ENCODE measurements around the gene COL4A1.

Gene COL4A1

GRCh38 chr13:110343241-110343865 lies 36.4 kb upstream of the COL4A1 start:
- H3K4me3 ChIP-seq (ENCODE audit: low read length): no peak overlapping the region
- DNase-seq (ENCODE audit: low read depth, low spot score): no peak

GRCh38 chr13:110342474-110342873 lies 35.5 kb upstream of the COL4A1 start:
- no peak for DNase-seq (ENCODE audit: low read depth, low spot score)
- H3K4me3 ChIP-seq (ENCODE audit: low read length): no peak overlapping the region

GRCh38 chr13:110341445-110342244 lies 34.7 kb upstream of the COL4A1 start:
- H3K4me3 ChIP-seq (ENCODE audit: low read length): no peak overlapping the region
- DNase-seq (ENCODE audit: low read depth, low spot score): no peak

GRCh38 chr13:110340812-110341444 lies 34.0 kb upstream of the COL4A1 start:
- no peak for DNase-seq (ENCODE audit: low read depth, low spot score)
- H3K4me3 ChIP-seq (ENCODE audit: low read length): no peak overlapping the region

GRCh38 chr13:110339975-110340550 lies 33.1 kb upstream of the COL4A1 start:
- no peak overlapping the region for H3K4me3 ChIP-seq (ENCODE audit: low read length)
- DNase-seq (ENCODE audit: low read depth, low spot score): no peak

GRCh38 chr13:110339263-110339662 lies 32.3 kb upstream of the COL4A1 start:
- DNase-seq (ENCODE audit: low read depth, low spot score): no peak
- H3K4me3 ChIP-seq (ENCODE audit: low read length): no peak overlapping the region

GRCh38 chr13:110338441-110339101 lies 31.6 kb upstream of the COL4A1 start:
- DNase-seq (ENCODE audit: low read depth, low spot score): no peak
- H3K4me3 ChIP-seq (ENCODE audit: low read length): no peak overlapping the region

GRCh38 chr13:110337247-110337646 lies 30.3 kb upstream of the COL4A1 start:
- DNase-seq (ENCODE audit: low read depth, low spot score): no peak
- H3K4me3 ChIP-seq (ENCODE audit: low read length): no peak overlapping the region

- no peak overlapping the region for H3K4me3 ChIP-seq (ENCODE audit: low read length)
- no peak for DNase-seq (ENCODE audit: low read depth, low spot score)
Observed at GRCh38 chr13:110336681-110337080, 29.7 kb upstream of the COL4A1 start.

- no peak overlapping the region for H3K4me3 ChIP-seq (ENCODE audit: low read length)
- DNase-seq (ENCODE audit: low read depth, low spot score): no peak
Observed at GRCh38 chr13:110336108-110336507, 29.2 kb upstream of the COL4A1 start.

- H3K4me3 ChIP-seq (ENCODE audit: low read length): no peak overlapping the region
- DNase-seq (ENCODE audit: low read depth, low spot score): no peak
Observed at GRCh38 chr13:110334841-110335490, 28.0 kb upstream of the COL4A1 start.

GRCh38 chr13:110334256-110334655 lies 27.3 kb upstream of the COL4A1 start:
- no peak overlapping the region for H3K4me3 ChIP-seq (ENCODE audit: low read length)
- DNase-seq (ENCODE audit: low read depth, low spot score): no peak

- no peak for DNase-seq (ENCODE audit: low read depth, low spot score)
- no peak overlapping the region for H3K4me3 ChIP-seq (ENCODE audit: low read length)
Observed at GRCh38 chr13:110333837-110334236, 26.9 kb upstream of the COL4A1 start.

- H3K4me3 ChIP-seq (ENCODE audit: low read length): no peak overlapping the region
- DNase-seq (ENCODE audit: low read depth, low spot score): no peak
Observed at GRCh38 chr13:110332750-110333149, 25.8 kb upstream of the COL4A1 start.

GRCh38 chr13:110331362-110331761 lies 24.4 kb upstream of the COL4A1 start:
- no peak for DNase-seq (ENCODE audit: low read depth, low spot score)

GRCh38 chr13:110330491-110331011 lies 23.6 kb upstream of the COL4A1 start:
- H3K4me3 ChIP-seq (ENCODE audit: low read length): no peak overlapping the region
- no peak for DNase-seq (ENCODE audit: low read depth, low spot score)

More at GRCh38 chr13:110331362-110331761, 24.4 kb upstream of the COL4A1 start:
- no peak overlapping the region for H3K4me3 ChIP-seq (ENCODE audit: low read length)

GRCh38 chr13:110329798-110330461 lies 23.0 kb upstream of the COL4A1 start:
- H3K4me3 ChIP-seq (ENCODE audit: low read length): no peak overlapping the region
- DNase-seq (ENCODE audit: low read depth, low spot score): no peak

GRCh38 chr13:110329258-110329657 lies 22.3 kb upstream of the COL4A1 start:
- H3K4me3 ChIP-seq (ENCODE audit: low read length): no peak overlapping the region
- no peak for DNase-seq (ENCODE audit: low read depth, low spot score)
